Stimulated activated CD8-positive, alpha-beta memory T cell treated with anti-CD3 and anti-CD28 coated beads, Interleukin-15, amount 100 ng/mL, for 24 hours (primary cell): ENCODE data around the gene TOP2A.

ENCODE experiments used
- DNase-seq: peaks from one replicate; pipeline ENCODE4 v3.0.0-alpha.2; 2020; ENCODE audit warnings: low read depth

The TOP2A gene

GRCh38 chr17:40453881-40454612 is 36.4 kb upstream of the TOP2A start:
- no peak for DNase-seq

GRCh38 chr17:40452921-40453378 is 35.3 kb upstream of the TOP2A start:
- DNase-seq = no peak

- DNase-seq = no peak
Measured at GRCh38 chr17:40452216-40452787, 34.6 kb upstream of the TOP2A start.

- DNase-seq = no peak
Measured at GRCh38 chr17:40451420-40451819, 33.7 kb upstream of the TOP2A start.

- DNase-seq = no peak
Measured at GRCh38 chr17:40450175-40450574, 32.5 kb upstream of the TOP2A start.

GRCh38 chr17:40448639-40449261 is 31.1 kb upstream of the TOP2A start:
- DNase-seq = no peak

- DNase-seq = no peak
Measured at GRCh38 chr17:40448213-40448638, 30.5 kb upstream of the TOP2A start.

GRCh38 chr17:40447806-40448205 is 30.1 kb upstream of the TOP2A start:
- no peak for DNase-seq

- no peak for DNase-seq
Measured at GRCh38 chr17:40447148-40447644, 29.5 kb upstream of the TOP2A start.

- no peak for DNase-seq
Measured at GRCh38 chr17:40445751-40446468, 28.2 kb upstream of the TOP2A start.

GRCh38 chr17:40443988-40444899 is 26.5 kb upstream of the TOP2A start:
- DNase-seq = no peak

GRCh38 chr17:40443196-40443987 is 25.7 kb upstream of the TOP2A start, which contains the start of gene IGFBP4:
TSS of gene IGFBP4 (plus strand) at chr17:40443450. CDS start at chr17:40443736, 286 bp downstream.
- peak; percentile 36 for DNase-seq

- no peak for DNase-seq
Measured at GRCh38 chr17:40442392-40443195, 24.9 kb upstream of the TOP2A start.

GRCh38 chr17:40440166-40440565 is 22.5 kb upstream of the TOP2A start:
- DNase-seq = no peak

- DNase-seq = no peak
Measured at GRCh38 chr17:40437095-40437732, 19.5 kb upstream of the TOP2A start.

- DNase-seq = no peak
Measured at GRCh38 chr17:40436636-40437035, 18.9 kb upstream of the TOP2A start.

- DNase-seq = no peak
Measured at GRCh38 chr17:40433551-40434415, 16.1 kb upstream of the TOP2A start.
